Activated CD8-positive, alpha-beta memory T cell treated with anti-CD3 and anti-CD28 coated beads for 1 hour (primary cell): ENCODE measurements around the gene WBP1L.
"Not testable (repeated sequence)": the region's sequence is repeated elsewhere in the genome, so short reads cannot be mapped to it uniquely, and the experiment has no call there.

Experiments
- DNase-seq, 2 donors: peaks; one replicate each; pipeline ENCODE4 v3.0.0-alpha.2; 2020; ENCODE audit warnings: low read depth in 1 of 2; ENCODE audit errors: extremely low read depth in 1 of 2

WBP1L gene

DNA sequence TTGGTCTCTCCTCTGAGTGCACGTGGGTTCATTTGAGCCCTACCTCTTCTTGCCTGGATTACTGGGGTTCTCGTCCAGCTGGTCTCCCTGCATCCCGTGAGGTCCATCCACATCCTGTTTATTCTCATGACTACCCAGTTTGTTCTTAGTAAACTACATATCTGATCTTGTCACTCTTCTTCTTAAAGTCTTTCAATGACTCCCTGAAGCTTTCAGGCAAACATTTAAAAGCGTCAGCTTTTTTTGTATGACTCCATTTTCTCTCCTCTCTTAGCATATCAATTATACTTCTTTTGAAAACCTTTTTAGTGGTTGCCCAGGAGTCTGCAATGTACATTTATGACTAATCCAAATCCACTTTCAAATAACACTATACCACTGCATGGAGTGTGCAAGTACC, 21.8 kb upstream of the WBP1L start:
- no peak for DNase-seq

DNA sequence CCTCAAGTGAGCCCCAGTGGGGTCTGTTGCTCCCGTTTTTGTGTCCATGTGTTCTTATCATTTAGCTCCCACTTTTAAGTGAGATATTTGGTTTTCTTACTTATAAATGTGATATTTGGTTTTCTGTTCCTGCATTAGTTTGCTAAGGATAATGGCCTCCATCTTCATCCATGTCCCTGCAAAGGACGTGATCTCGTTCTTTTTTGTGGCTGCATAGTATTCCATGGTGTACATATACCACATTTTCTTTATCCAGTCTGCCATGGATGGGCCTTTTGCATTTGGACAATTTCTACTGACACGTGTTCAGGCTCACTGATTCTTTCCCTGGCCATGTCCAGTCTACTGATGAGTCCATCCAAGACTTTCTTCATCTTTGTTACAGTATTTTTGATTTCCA, 19.8 kb upstream of the WBP1L start:
- no peak for DNase-seq

GRCh38 chr10:102726274-102726673, 17.5 kb upstream of the WBP1L start:
- no peak for DNase-seq

DNA sequence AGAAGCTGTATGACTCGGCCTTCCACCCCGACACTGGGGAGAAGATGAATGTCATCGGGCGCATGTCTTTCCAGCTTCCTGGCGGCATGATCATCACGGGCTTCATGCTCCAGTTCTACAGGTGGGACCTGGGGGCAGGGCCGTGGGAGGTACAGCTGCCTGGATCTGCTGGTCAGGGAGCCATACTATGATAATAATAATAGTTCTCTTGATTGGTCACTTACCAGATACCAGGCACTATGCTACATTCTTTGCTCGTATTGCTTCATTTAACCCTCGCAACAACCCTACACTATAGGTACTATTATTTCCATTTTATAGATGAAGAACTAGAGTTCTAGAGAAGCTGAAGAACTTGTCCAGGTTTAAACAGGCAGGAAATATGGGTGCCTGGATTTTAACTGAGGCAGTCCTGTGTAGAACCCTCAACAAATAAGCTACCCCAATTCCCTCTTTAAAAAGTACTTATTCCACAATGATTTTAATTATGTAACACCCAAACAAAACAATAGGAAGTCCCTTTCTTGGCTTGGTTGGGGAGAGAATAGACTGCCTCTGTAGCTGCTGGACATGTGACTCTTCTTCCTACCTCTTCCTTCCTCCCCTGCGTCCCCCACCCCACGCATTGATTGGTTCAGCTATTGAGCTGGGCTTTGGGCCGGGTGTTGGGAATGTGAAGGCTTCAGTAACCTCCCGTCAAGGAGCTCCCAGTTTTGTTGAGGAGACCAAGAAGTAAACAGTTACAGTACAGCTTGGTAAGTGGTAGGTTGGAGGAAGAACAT, 16.5 kb upstream of the WBP1L start:
- DNase-seq = no peak

GRCh38 chr10:102729029-102730026, 14.4 kb upstream of the WBP1L start:
- DNase-seq = peak in 1 of 2 donors; percentile 39

- DNase-seq = no peak
Measured at GRCh38 chr10:102731222-102731800, 12.4 kb upstream of the WBP1L start.

DNA sequence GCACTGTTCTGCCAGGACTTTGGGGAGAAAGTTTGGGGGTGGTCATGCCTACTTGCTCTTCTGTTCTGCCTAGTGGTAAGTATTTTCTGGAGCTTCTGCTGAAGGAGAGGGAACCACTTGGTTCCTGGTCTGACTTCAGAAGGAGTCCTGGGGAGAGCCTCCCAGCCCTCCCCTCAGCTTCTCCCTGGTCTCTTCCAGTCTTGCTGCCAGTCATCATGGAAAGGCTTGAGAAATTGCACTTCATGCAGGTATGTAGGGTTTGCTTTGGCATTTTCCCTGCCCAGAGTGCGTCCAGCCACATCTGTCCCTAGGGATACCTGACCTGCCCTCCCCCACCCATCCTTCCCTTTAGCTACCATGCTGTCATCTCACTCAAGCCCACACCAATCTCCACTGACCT, 11.1 kb upstream of the WBP1L start:
- no peak for DNase-seq

GRCh38 chr10:102735065-102735562, 8.6 kb upstream of the WBP1L start:
- no peak for DNase-seq

DNA sequence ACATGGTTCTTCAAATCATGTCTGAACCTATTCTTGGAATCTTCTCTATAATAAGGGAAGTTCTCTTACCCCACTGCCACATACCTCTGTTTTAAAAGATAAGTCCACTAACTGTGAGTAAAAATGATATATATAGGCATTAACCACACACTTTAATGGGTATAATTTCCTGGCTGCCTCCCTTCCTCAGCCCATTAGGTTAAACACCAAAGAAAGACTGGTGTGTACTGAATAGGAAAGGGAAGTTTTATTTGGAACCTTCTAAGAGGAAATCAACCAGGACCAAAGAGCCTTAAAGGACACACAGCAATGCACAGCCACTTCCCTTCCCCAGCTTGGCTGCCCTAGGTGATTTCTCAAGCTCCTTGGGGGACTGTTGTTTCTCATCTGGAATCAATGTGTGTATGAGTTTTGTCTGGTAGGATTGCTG, 5.0 kb upstream of the WBP1L start:
- DNase-seq = no peak

- no peak for DNase-seq
Measured at GRCh38 chr10:102740229-102740628, 3.5 kb upstream of the WBP1L start.

- no peak for DNase-seq
Measured at GRCh38 chr10:102741726-102742237, 2.0 kb upstream of the WBP1L start.

- DNase-seq = not testable (repeated sequence)
Measured at GRCh38 chr10:102742313-102742712, 1.4 kb upstream of the WBP1L start.

GRCh38 chr10:102743078-102743587, 615 bp upstream of the WBP1L start:
- DNase-seq = no peak

DNA sequence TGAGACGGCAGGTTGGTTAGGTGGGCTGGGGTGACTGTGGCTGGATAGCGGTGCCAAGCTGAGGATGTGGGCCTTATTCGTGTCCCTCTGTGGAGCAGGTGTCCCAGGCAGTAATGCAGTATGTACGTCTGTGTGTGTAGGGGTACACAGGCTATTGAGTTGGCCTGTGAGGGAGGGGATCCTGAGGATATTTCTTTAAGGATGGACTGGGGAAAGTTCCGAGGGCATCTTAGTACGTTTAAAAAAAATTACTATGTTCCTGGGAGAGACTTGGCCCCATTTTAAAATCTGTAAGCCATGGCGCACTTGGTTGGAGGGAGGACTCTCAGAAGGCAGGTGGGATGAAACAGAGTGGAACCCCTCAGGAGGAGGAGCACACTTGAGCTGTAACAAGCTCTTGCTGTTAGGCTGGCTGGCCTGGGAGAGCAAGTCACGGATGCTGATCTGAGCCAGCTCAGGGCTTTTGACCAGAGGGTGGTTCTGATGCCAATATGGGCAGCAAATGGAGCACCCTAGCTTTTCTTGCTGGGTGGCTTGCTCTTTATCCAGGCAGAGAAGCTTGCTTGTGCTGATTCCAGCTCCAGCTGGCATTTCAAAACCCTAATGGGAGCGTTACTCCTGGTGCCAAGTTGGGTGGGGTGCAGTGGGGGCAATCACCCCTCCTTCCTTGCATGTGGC, 765 bp downstream of the WBP1L start:
- no peak for DNase-seq

DNA sequence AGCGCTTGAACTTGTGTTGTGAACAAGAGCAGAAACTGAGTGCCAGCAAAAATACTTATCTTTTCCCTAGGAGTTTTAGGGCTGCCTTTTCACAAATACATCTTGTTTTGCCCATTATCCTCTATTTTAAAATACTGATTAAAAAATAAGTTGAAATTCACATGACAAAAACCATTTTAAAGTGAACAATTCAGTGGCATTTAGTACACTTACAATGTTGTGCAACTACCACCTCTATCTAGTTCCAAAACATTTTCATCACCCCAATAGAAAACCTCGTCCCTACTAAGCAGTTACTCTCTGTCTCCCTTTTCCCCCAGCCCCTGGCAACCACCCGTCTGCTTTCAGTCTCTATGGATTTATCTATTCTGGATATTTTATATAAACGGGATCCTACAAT, 1.4 kb downstream of the WBP1L start:
- DNase-seq = no peak

DNA sequence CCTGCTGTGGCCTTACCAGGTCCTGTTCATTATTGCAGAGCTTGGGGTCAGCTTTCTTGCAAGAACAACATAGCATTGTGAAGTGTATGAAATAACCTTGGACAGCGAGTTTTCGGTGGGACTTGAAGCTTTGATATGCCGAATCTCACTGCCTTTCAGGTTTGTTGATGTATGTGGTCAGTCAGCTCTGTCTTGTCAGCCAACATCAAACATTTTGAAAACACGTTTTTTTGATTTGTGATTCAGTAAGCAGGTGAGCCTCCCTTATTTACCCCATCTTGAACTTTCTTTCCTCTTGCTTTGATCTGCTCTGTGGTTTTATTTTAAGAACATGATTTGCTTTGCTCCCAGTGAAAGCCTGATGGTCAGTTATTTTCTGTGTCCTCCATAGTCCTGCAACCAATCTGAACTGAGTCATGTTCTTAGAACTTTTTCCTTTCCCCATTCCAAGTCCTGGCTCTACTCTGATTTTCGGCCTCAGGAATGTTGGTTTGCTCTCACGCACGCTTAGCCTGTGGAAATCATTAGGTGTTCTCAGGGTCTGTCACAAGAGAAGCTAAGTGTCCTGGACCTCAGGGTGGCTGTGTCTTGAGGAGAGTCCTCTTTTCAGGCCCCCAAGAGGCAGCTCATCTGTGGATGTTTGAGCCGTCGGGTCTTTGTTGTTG, 8.7 kb downstream of the WBP1L start:
- no peak for DNase-seq

DNA sequence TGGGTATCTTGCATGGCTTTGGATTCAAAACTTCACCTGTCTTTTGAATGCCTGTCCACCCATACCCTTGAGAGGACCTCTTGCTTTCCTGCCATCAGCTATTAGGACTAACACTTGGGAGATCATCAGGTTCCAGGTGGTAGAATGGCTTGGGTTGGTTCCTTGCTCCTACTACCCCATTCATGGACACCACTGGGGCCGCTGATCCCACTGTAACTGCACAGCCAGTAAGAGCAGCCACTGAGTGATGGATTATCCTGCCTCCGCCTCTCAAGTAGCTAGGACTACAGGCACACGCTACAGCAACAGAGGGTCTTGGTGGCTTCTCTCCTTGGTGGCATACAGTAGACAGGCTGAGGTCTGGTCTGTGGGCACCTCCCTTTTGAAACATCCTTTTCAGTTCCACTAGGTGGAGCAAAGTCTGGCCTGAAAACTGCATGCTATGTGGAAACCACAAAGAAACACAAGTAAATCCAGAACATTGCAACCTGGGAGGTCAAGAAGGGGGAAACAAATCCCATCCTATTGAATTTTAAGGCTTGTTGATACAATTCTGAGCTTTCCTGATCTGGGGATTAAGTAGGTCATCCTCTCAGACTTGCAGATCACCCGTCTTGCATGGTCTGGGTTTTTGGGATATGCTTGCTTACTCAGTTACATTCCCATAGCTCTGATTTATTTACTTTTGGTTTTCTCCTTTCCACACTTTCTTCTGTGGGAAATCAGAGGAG, 9.4 kb downstream of the WBP1L start:
- DNase-seq = no peak

DNA sequence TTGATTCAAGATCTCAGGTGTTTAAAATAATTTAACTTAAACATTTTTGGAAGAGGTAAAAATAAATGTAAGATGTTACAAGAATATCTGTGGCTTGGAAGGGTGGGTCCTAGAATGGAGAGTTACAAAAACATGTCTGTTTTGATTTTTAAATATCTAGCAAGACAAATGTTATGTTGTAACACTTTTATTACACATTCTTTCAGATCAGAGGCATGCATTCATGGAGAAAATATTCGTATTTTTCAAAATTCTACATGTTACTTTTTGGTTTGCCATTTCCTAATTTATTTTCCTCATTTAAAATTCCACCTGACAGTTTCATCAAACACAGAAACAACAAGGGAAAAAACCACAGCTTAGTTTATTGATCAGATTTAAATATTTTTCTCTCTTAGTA, 10.0 kb downstream of the WBP1L start:
- no peak for DNase-seq

- DNase-seq = no peak
Measured at GRCh38 chr10:102757323-102757722, 13.6 kb downstream of the WBP1L start.
